Activated CD4-positive, alpha-beta memory T cell treated with anti-CD3 and anti-CD28 coated beads for 36 hours (primary cell): ENCODE results near the gene TECR. TPM values are rescaled to one million over a fixed set of nuclear protein-coding genes. Genes with fewer than 3 reads are reported as not detected.

ENCODE experiments used
- CTCF ChIA-PET: fragments of 350-600 bp; sonication (Branson Sonifier 250); formaldehyde crosslinking; loops from one replicate; lab custom pipeline; 2021; ENCODE audit warnings: antibody characterized with exemption, inconsistent platforms; lab: Charles Lee
- POLR2A ChIA-PET: fragments of 350-600 bp; sonication (Branson Sonifier 250); formaldehyde crosslinking; loops from one replicate; lab custom pipeline; 2021; ENCODE audit warnings: antibody characterized with exemption; lab: Charles Lee
- DNase-seq: peaks from one replicate; pipeline ENCODE4 v3.0.0-alpha.2; 2020
- H3K27ac Mint-ChIP-seq: one replicate; pipeline ENCODE4 v1.8.0; 2021; ENCODE audit warnings: mixed read lengths
- H3K27me3 Mint-ChIP-seq: one replicate; pipeline ENCODE4 v1.8.0; 2021; ENCODE audit warnings: mixed read lengths
- H3K36me3 Mint-ChIP-seq: one replicate; pipeline ENCODE4 v1.8.0; 2021; ENCODE audit warnings: mixed read lengths
- H3K4me1 Mint-ChIP-seq: one replicate; pipeline ENCODE4 v1.8.0; 2021; ENCODE audit warnings: low read depth, mixed read lengths
- H3K4me3 Mint-ChIP-seq: one replicate; pipeline ENCODE4 v1.8.0; 2021; ENCODE audit warnings: mild to moderate bottlenecking, mixed read lengths
- H3K9me3 Mint-ChIP-seq: one replicate; pipeline ENCODE4 v1.8.0; 2021; ENCODE audit warnings: mixed read lengths
- intact Hi-C: fragments of 100-400 bp; cut with micrococcal nuclease; formaldehyde crosslinking; loops from one replicate; pipeline ENCODE4 v1.15.1; 2023
- total RNA-seq, 2 experiments: library from RNA; stranded (reverse); gene quantifications; one replicate each; pipeline ENCODE4 v1.2.3, GENCODE V29; 2021

The TECR gene
- total RNA-seq, 2 experiments from 2014 or later: 120 TPM

GRCh38 chr19:14511229-14511593 lies 18.2 kb upstream of the TECR start:
- CTCF ChIA-PET: no interaction called here
- H3K27ac Mint-ChIP-seq: peak overlapping the region; percentile 77

GRCh38 chr19:14512406-14512961 lies 16.9 kb upstream of the TECR start:
- Mint-ChIP-seq H3K9me3 (no peaks in the 10 kb centered on the region), H3K4me3 (no peak overlapping the region), H3K4me1 (peaks cover 46% of the 10 kb centered on the region), H3K27ac (no peak overlapping the region), H3K27me3 (no peaks in the 10 kb centered on the region), H3K36me3 (peaks cover 33% of the 10 kb centered on the region)
- POLR2A ChIA-PET: interaction anchor here (1.4 kb wide), 1 partner anchor 17 kb away, joined by 3 read pairs; no protein-coding TSS in a partner anchor
- CTCF ChIA-PET: no interaction called here
- intact Hi-C loops: no loop called here
- no peak for DNase-seq

More at GRCh38 chr19:14511229-14511593, 18.2 kb upstream of the TECR start:
- intact Hi-C loops: no loop called here
- POLR2A ChIA-PET: no interaction called here
- Mint-ChIP-seq H3K9me3 (no peaks in the 10 kb centered on the region), H3K4me1 (peaks cover 50% of the 10 kb centered on the region), H3K36me3 (peaks cover 21% of the 10 kb centered on the region), H3K4me3 (no peak overlapping the region), H3K27me3 (no peaks in the 10 kb centered on the region)
- DNase-seq: no peak

GRCh38 chr19:14514215-14514863 lies 15.1 kb upstream of the TECR start:
- Mint-ChIP-seq H3K27ac (peak overlapping the region; percentile 57), H3K4me1 (peaks cover 44% of the 10 kb centered on the region), H3K27me3 (no peaks in the 10 kb centered on the region), H3K4me3 (peak overlapping the region; percentile 88), H3K36me3 (peaks cover 36% of the 10 kb centered on the region), H3K9me3 (no peaks in the 10 kb centered on the region)
- no peak for DNase-seq
- CTCF ChIA-PET: interaction anchor here (1.3 kb wide), 1 partner anchor 9 kb away, joined by 5 read pairs; no protein-coding TSS in a partner anchor
- intact Hi-C loops: no loop called here
- POLR2A ChIA-PET: no interaction called here

- peaks cover 52% of the 10 kb centered on the region for H3K4me1 Mint-ChIP-seq
Measured at GRCh38 chr19:14515501-14516047, 13.8 kb upstream of the TECR start.

GRCh38 chr19:14516048-14516534 lies 13.3 kb upstream of the TECR start:
- Mint-ChIP-seq H3K27ac (peak overlapping the region; percentile 82), H3K36me3 (peaks cover 36% of the 10 kb centered on the region), H3K27me3 (no peaks in the 10 kb centered on the region), H3K4me1 (peaks cover 47% of the 10 kb centered on the region), H3K4me3 (peak overlapping the region; percentile 88), H3K9me3 (no peaks in the 10 kb centered on the region)
- no peak for DNase-seq
- intact Hi-C loops: no loop called here
- ChIA-PET CTCF (interaction anchor here (1.5 to 4.0 kb wide), 3 partner anchors 10 to 171 kb away, joined by 4 to 21 read pairs (median 11); no protein-coding TSS in a partner anchor), POLR2A (interaction anchor here (0.8 kb wide), 1 partner anchor 10 kb away, joined by 3 read pairs; no protein-coding TSS in a partner anchor)

More at GRCh38 chr19:14515501-14516047, 13.8 kb upstream of the TECR start:
- intact Hi-C loops: no loop called here
- POLR2A ChIA-PET: interaction anchor here (0.8 kb wide), 1 partner anchor 10 kb away, joined by 3 read pairs; no protein-coding TSS in a partner anchor
- H3K9me3 Mint-ChIP-seq: no peaks in the 10 kb centered on the region
- peaks cover 36% of the 10 kb centered on the region for H3K36me3 Mint-ChIP-seq
- H3K27ac Mint-ChIP-seq: peak overlapping the region; percentile 82
- H3K4me3 Mint-ChIP-seq: peak overlapping the region; percentile 88
- no peak for DNase-seq
- CTCF ChIA-PET: interaction anchor here (1.5 to 4.0 kb wide), 2 partner anchors 9 to 171 kb away, joined by 4 to 21 read pairs; no protein-coding TSS in a partner anchor
- H3K27me3 Mint-ChIP-seq: no peaks in the 10 kb centered on the region

GRCh38 chr19:14516746-14517438 lies 12.5 kb upstream of the TECR start:
- intact Hi-C loops: no loop called here
- peak; percentile 29 for DNase-seq
- CTCF ChIA-PET: interaction anchor here (0.8 to 4.0 kb wide), 6 partner anchors 11 to 170 kb away, joined by 3 to 21 read pairs (median 8); no protein-coding TSS in a partner anchor

GRCh38 chr19:14517446-14517839 lies 12.0 kb upstream of the TECR start:
- peak overlapping the region; percentile 88 for H3K4me3 Mint-ChIP-seq
- POLR2A ChIA-PET: interaction anchor here (0.6 to 2.3 kb wide), 7 partner anchors 10 to 753 kb away, joined by 3 to 18 read pairs (median 7); partner anchors contain the start of genes GIPC1 and MRI1
- no peak for DNase-seq
- CTCF ChIA-PET: interaction anchor here (0.8 to 4.0 kb wide), 6 partner anchors 11 to 381 kb away, joined by 3 to 21 read pairs (median 8); partner anchors contain the start of gene ASF1B
- H3K36me3 Mint-ChIP-seq: peaks cover 36% of the 10 kb centered on the region
- H3K4me1 Mint-ChIP-seq: peaks cover 55% of the 10 kb centered on the region
- no peaks in the 10 kb centered on the region for H3K9me3 Mint-ChIP-seq
- intact Hi-C loops: no loop called here
- peak overlapping the region; percentile 82 for H3K27ac Mint-ChIP-seq
- H3K27me3 Mint-ChIP-seq: no peaks in the 10 kb centered on the region

More at GRCh38 chr19:14516746-14517438, 12.5 kb upstream of the TECR start:
- Mint-ChIP-seq H3K27me3 (no peaks in the 10 kb centered on the region), H3K4me3 (peak overlapping the region; percentile 88), H3K27ac (peak overlapping the region; percentile 82), H3K4me1 (peaks cover 50% of the 10 kb centered on the region), H3K36me3 (peaks cover 36% of the 10 kb centered on the region), H3K9me3 (no peaks in the 10 kb centered on the region)
- POLR2A ChIA-PET: interaction anchor here (0.6 to 2.3 kb wide), 6 partner anchors 9 to 753 kb away, joined by 3 to 18 read pairs (median 12); partner anchors contain the start of genes GIPC1 and MRI1

GRCh38 chr19:14517840-14518505 lies 11.4 kb upstream of the TECR start, which contains the start of gene DNAJB1:
Gene DNAJB1 (minus strand): TSS chr19:14518397. CDS start chr19:14518349, 48 bp downstream.
- no peaks in the 10 kb centered on the region for H3K27me3 Mint-ChIP-seq
- ChIA-PET CTCF (interaction anchor here (0.8 to 4.0 kb wide), 8 partner anchors 12 to 381 kb away, joined by 3 to 21 read pairs (median 4); partner anchors contain the start of genes ASF1B and PTGER1), POLR2A (interaction anchor here (0.5 to 2.3 kb wide), 9 partner anchors 10 to 754 kb away, joined by 3 to 18 read pairs (median 7); partner anchors contain the start of genes GIPC1, MRI1 and ZNF333)
- intact Hi-C loops: loop anchor here (1.0 kb wide), 2 partner anchors 11 kb away; partner anchors contain the start of gene TECR
- H3K4me1 Mint-ChIP-seq: peaks cover 60% of the 10 kb centered on the region
- peaks cover 36% of the 10 kb centered on the region for H3K36me3 Mint-ChIP-seq
- peak within 1 kb of the TSS; percentile 97 for H3K27ac Mint-ChIP-seq
- peak; percentile 79 for DNase-seq
- peak within 1 kb of the TSS; percentile 88 for H3K4me3 Mint-ChIP-seq
- H3K9me3 Mint-ChIP-seq: no peaks in the 10 kb centered on the region

GRCh38 chr19:14519245-14519859 lies 10.0 kb upstream of the TECR start:
- ChIA-PET POLR2A (interaction anchor here (0.7 to 1.5 kb wide), 2 partner anchors 10 to 637 kb away, joined by 3 to 5 read pairs; no protein-coding TSS in a partner anchor), CTCF (interaction anchor here (0.8 to 3.0 kb wide), 3 partner anchors 14 to 39 kb away, joined by 3 to 11 read pairs (median 3); no protein-coding TSS in a partner anchor)
- H3K4me3 Mint-ChIP-seq: peak overlapping the region; percentile 88
- no peak for DNase-seq
- no peaks in the 10 kb centered on the region for H3K27me3 Mint-ChIP-seq
- peaks cover 34% of the 10 kb centered on the region for H3K36me3 Mint-ChIP-seq
- no peaks in the 10 kb centered on the region for H3K9me3 Mint-ChIP-seq
- intact Hi-C loops: no loop called here
- peaks cover 68% of the 10 kb centered on the region for H3K4me1 Mint-ChIP-seq
- peak overlapping the region; percentile 97 for H3K27ac Mint-ChIP-seq

GRCh38 chr19:14519860-14520407 lies 9.5 kb upstream of the TECR start:
- intact Hi-C loops: loop anchor here (5.0 to 10.0 kb wide), 3 partner anchors 127 to 1555 kb away; partner anchors contain the start of gene TPM4
- H3K27me3 Mint-ChIP-seq: no peaks in the 10 kb centered on the region
- ChIA-PET POLR2A (interaction anchor here (1.5 kb wide), 1 partner anchor 9 kb away, joined by 5 read pairs; no protein-coding TSS in a partner anchor), CTCF (interaction anchor here (0.8 to 1.4 kb wide), 2 partner anchors 14 to 39 kb away, joined by 3 read pairs; no protein-coding TSS in a partner anchor)
- H3K36me3 Mint-ChIP-seq: peaks cover 28% of the 10 kb centered on the region
- H3K9me3 Mint-ChIP-seq: no peaks in the 10 kb centered on the region
- H3K27ac Mint-ChIP-seq: peak overlapping the region; percentile 97
- peak overlapping the region; percentile 88 for H3K4me3 Mint-ChIP-seq
- DNase-seq: peak; percentile 52
- peaks cover 62% of the 10 kb centered on the region for H3K4me1 Mint-ChIP-seq
